HEK293 (cell line): Measurements from ENCODE around the gene MLNR.
A peak's percentile ranks its signal among the peaks of the same experiment; 100 is the strongest.

Experiments used
- KLF16 ChIP-seq: fragments of 450-650 bp; formaldehyde crosslinking; IDR thresholded peaks from 2 replicates; pipeline ENCODE4 v1.5.1; 2017; ENCODE audit warnings: missing biosample characterization, missing genetic modification characterization
- MEIS1 ChIP-seq: sonication (generic); formaldehyde crosslinking; IDR thresholded peaks from 2 replicates; pipeline ENCODE4 v1.8.1; 2022; ENCODE audit warnings: missing genetic modification reagents, mild to moderate bottlenecking, borderline replicate concordance
- SP3 ChIP-seq: fragments of 450-650 bp; formaldehyde crosslinking; IDR thresholded peaks from 2 replicates; pipeline ENCODE4 v1.5.1; 2016; ENCODE audit warnings: missing biosample characterization, missing genetic modification characterization
- SP7 ChIP-seq: fragments of 450-650 bp; formaldehyde crosslinking; IDR thresholded peaks from 2 replicates; pipeline ENCODE4 v1.5.1; 2016; ENCODE audit warnings: missing biosample characterization, missing genetic modification characterization
- TCF7L2 ChIP-seq: IDR thresholded peaks from 2 replicates; pipeline ENCODE4 v1.6.1; 2011; ENCODE audit warnings: low read depth, mild to moderate bottlenecking, inconsistent platforms, low read length, moderate library complexity, borderline replicate concordance
- YY2 ChIP-seq: fragments of 450-650 bp; formaldehyde crosslinking; IDR thresholded peaks from 2 replicates; pipeline ENCODE4 v1.5.1; 2016; ENCODE audit warnings: missing biosample characterization, missing genetic modification characterization
- ZNF133 ChIP-seq: fragments of 450-650 bp; formaldehyde crosslinking; IDR thresholded peaks from 2 replicates; pipeline ENCODE4 v1.5.1; 2016; ENCODE audit warnings: missing biosample characterization, missing genetic modification characterization
- ZNF335 ChIP-seq: fragments of 450-650 bp; formaldehyde crosslinking; conservative IDR thresholded peaks from 2 replicates; pipeline ENCODE4 v1.5.1; 2016; ENCODE audit warnings: missing biosample characterization, missing genetic modification characterization
- ZNF560 ChIP-seq: fragments of 450-650 bp; formaldehyde crosslinking; IDR thresholded peaks from 2 replicates; pipeline ENCODE4 v1.5.1; 2017; ENCODE audit warnings: missing biosample characterization, missing genetic modification characterization, borderline replicate concordance
- ZNF654 ChIP-seq: fragments of 450-650 bp; formaldehyde crosslinking; IDR thresholded peaks from 2 replicates; pipeline ENCODE4 v1.5.1; 2016; ENCODE audit warnings: low read depth, missing biosample characterization, missing genetic modification characterization
- ZNF837 ChIP-seq: fragments of 450-650 bp; formaldehyde crosslinking; IDR thresholded peaks from 2 replicates; pipeline ENCODE4 v1.5.1; 2016; ENCODE audit warnings: missing biosample characterization, missing genetic modification characterization
- TF ChIP-seq, protein P1 (sequence below): fragments of 450-650 bp; formaldehyde crosslinking; IDR thresholded peaks from 2 replicates; pipeline ENCODE4 v1.5.1; 2016; ENCODE audit warnings: missing biosample characterization, missing genetic modification characterization, borderline replicate concordance
- TF ChIP-seq, protein P2 (sequence below): fragments of 450-650 bp; formaldehyde crosslinking; IDR thresholded peaks from 2 replicates; pipeline ENCODE4 v1.5.1; 2016; ENCODE audit warnings: missing biosample characterization, missing genetic modification characterization
- TF ChIP-seq, protein P3 (sequence below): fragments of 450-650 bp; formaldehyde crosslinking; IDR thresholded peaks from 2 replicates; pipeline ENCODE4 v1.5.1; 2016; ENCODE audit warnings: missing biosample characterization, missing genetic modification characterization, low read depth
- TF ChIP-seq, protein P4 (sequence below): fragments of 450-650 bp; formaldehyde crosslinking; IDR thresholded peaks from 2 replicates; pipeline ENCODE4 v1.5.1; 2016; ENCODE audit warnings: missing biosample characterization, missing genetic modification characterization, borderline replicate concordance
- TF ChIP-seq, protein P5 (sequence below): fragments of 450-650 bp; formaldehyde crosslinking; IDR thresholded peaks from 2 replicates; pipeline ENCODE4 v1.5.1; 2016; ENCODE audit warnings: missing biosample characterization, missing genetic modification characterization
- TF ChIP-seq, protein P6 (sequence below): fragments of 450-650 bp; formaldehyde crosslinking; conservative IDR thresholded peaks from 2 replicates; pipeline ENCODE4 v1.5.1; 2016; ENCODE audit warnings: low read depth, missing biosample characterization, missing genetic modification characterization
- TF ChIP-seq, protein P7 (sequence below): fragments of 450-650 bp; IDR thresholded peaks from 2 replicates; pipeline ENCODE4 v1.5.1; 2018; ENCODE audit warnings: missing biosample characterization, missing genetic modification characterization

The MLNR gene

DNA sequence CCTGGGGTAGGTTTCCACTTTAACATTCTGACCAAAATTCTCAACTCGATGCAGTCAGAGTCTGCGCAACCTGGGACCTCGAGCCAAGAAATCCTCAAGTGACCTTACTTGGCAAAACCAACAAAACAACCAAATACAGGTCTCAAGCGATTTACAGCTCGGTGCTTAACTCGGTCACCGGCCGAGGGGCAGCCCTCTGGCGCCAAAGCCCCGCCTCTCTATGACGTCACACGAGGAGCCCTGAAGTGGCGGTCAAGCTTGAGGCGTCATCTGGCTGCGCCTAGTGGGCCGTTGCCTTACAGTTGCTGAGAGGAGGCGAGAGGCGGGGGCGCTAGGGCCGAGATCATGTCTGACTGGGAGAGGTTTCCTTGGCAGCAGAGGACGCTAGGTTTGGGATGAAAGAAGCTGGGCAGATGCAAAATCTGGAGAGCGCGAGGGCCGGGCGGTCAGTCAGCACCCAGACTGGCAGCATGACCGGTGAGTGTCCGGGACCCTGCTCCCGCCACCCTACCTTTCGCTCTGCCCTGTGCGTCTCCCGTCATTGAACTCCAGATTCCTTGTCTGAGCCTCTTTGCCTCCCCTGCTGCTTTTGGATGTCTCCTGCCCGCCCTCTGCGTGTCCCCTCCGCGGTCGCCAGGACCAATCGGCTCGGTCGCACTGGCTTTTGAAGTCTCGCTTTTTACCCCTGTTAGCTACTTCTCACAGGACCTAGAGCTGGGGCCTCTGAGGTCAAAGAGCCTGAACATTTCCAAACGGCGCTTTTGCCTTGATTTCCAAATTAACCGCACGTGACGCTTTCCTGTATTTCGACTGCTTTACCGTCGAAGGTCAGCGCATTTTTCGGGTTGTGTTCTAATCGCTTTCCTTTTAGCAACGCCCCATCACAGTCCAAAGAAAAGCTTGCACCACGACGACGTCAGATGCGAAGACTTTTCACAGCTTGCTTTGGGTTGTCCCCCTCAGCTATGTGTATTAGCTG is 27.8 kb downstream of the MLNR start, which contains the start of gene CDADC1 (continued):
- TF ChIP-seq, protein P1, sequence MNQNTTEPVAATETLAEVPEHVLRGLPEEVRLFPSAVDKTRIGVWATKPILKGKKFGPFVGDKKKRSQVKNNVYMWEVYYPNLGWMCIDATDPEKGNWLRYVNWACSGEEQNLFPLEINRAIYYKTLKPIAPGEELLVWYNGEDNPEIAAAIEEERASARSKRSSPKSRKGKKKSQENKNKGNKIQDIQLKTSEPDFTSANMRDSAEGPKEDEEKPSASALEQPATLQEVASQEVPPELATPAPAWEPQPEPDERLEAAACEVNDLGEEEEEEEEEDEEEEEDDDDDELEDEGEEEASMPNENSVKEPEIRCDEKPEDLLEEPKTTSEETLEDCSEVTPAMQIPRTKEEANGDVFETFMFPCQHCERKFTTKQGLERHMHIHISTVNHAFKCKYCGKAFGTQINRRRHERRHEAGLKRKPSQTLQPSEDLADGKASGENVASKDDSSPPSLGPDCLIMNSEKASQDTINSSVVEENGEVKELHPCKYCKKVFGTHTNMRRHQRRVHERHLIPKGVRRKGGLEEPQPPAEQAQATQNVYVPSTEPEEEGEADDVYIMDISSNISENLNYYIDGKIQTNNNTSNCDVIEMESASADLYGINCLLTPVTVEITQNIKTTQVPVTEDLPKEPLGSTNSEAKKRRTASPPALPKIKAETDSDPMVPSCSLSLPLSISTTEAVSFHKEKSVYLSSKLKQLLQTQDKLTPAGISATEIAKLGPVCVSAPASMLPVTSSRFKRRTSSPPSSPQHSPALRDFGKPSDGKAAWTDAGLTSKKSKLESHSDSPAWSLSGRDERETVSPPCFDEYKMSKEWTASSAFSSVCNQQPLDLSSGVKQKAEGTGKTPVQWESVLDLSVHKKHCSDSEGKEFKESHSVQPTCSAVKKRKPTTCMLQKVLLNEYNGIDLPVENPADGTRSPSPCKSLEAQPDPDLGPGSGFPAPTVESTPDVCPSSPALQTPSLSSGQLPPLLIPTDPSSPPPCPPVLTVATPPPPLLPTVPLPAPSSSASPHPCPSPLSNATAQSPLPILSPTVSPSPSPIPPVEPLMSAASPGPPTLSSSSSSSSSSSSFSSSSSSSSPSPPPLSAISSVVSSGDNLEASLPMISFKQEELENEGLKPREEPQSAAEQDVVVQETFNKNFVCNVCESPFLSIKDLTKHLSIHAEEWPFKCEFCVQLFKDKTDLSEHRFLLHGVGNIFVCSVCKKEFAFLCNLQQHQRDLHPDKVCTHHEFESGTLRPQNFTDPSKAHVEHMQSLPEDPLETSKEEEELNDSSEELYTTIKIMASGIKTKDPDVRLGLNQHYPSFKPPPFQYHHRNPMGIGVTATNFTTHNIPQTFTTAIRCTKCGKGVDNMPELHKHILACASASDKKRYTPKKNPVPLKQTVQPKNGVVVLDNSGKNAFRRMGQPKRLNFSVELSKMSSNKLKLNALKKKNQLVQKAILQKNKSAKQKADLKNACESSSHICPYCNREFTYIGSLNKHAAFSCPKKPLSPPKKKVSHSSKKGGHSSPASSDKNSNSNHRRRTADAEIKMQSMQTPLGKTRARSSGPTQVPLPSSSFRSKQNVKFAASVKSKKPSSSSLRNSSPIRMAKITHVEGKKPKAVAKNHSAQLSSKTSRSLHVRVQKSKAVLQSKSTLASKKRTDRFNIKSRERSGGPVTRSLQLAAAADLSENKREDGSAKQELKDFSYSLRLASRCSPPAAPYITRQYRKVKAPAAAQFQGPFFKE (tag by site-specific recombination), result no peak
- TF ChIP-seq, protein P2, sequence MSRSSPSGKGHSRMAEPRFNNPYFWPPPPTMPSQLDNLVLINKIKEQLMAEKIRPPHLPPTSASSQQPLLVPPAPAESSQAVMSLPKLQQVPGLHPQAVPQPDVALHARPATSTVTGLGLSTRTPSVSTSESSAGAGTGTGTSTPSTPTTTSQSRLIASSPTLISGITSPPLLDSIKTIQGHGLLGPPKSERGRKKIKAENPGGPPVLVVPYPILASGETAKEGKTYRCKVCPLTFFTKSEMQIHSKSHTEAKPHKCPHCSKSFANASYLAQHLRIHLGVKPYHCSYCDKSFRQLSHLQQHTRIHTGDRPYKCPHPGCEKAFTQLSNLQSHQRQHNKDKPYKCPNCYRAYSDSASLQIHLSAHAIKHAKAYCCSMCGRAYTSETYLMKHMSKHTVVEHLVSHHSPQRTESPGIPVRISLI (tag by site-specific recombination), result no peak
- TF ChIP-seq ZNF837 (tag by site-specific recombination) (no peak), SP3 (tag by site-specific recombination) (peak; percentile 64), ZNF560 (tag by site-specific recombination) (no peak), MEIS1 (CRISPR knock-in tag) (no peak), SP7 (tag by site-specific recombination) (peak; percentile 69), TCF7L2 (peak; percentile 33; the same call in 1 of the 2 replicates), YY2 (tag by site-specific recombination) (no peak), ZNF335 (tag by site-specific recombination) (peak; percentile 77), ZNF654 (tag by site-specific recombination) (no peak), ZNF133 (no peak), KLF16 (tag by site-specific recombination) (0 out of 2 replicates have a peak, but pooled peaks have one; percentile 65)
- TF ChIP-seq, protein P3, sequence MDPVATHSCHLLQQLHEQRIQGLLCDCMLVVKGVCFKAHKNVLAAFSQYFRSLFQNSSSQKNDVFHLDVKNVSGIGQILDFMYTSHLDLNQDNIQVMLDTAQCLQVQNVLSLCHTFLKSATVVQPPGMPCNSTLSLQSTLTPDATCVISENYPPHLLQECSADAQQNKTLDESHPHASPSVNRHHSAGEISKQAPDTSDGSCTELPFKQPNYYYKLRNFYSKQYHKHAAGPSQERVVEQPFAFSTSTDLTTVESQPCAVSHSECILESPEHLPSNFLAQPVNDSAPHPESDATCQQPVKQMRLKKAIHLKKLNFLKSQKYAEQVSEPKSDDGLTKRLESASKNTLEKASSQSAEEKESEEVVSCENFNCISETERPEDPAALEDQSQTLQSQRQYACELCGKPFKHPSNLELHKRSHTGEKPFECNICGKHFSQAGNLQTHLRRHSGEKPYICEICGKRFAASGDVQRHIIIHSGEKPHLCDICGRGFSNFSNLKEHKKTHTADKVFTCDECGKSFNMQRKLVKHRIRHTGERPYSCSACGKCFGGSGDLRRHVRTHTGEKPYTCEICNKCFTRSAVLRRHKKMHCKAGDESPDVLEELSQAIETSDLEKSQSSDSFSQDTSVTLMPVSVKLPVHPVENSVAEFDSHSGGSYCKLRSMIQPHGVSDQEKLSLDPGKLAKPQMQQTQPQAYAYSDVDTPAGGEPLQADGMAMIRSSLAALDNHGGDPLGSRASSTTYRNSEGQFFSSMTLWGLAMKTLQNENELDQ (tag by site-specific recombination), result no peak
- TF ChIP-seq, protein P4, sequence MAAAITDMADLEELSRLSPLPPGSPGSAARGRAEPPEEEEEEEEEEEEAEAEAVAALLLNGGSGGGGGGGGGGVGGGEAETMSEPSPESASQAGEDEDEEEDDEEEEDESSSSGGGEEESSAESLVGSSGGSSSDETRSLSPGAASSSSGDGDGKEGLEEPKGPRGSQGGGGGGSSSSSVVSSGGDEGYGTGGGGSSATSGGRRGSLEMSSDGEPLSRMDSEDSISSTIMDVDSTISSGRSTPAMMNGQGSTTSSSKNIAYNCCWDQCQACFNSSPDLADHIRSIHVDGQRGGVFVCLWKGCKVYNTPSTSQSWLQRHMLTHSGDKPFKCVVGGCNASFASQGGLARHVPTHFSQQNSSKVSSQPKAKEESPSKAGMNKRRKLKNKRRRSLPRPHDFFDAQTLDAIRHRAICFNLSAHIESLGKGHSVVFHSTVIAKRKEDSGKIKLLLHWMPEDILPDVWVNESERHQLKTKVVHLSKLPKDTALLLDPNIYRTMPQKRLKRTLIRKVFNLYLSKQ (tag by site-specific recombination), result no peak
- TF ChIP-seq, protein P5, sequence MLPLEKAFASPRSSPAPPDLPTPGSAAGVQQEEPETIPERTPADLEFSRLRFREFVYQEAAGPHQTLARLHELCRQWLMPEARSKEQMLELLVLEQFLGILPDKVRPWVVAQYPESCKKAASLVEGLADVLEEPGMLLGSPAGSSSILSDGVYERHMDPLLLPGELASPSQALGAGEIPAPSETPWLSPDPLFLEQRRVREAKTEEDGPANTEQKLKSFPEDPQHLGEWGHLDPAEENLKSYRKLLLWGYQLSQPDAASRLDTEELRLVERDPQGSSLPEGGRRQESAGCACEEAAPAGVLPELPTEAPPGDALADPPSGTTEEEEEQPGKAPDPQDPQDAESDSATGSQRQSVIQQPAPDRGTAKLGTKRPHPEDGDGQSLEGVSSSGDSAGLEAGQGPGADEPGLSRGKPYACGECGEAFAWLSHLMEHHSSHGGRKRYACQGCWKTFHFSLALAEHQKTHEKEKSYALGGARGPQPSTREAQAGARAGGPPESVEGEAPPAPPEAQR, result no peak
- TF ChIP-seq, protein P6, sequence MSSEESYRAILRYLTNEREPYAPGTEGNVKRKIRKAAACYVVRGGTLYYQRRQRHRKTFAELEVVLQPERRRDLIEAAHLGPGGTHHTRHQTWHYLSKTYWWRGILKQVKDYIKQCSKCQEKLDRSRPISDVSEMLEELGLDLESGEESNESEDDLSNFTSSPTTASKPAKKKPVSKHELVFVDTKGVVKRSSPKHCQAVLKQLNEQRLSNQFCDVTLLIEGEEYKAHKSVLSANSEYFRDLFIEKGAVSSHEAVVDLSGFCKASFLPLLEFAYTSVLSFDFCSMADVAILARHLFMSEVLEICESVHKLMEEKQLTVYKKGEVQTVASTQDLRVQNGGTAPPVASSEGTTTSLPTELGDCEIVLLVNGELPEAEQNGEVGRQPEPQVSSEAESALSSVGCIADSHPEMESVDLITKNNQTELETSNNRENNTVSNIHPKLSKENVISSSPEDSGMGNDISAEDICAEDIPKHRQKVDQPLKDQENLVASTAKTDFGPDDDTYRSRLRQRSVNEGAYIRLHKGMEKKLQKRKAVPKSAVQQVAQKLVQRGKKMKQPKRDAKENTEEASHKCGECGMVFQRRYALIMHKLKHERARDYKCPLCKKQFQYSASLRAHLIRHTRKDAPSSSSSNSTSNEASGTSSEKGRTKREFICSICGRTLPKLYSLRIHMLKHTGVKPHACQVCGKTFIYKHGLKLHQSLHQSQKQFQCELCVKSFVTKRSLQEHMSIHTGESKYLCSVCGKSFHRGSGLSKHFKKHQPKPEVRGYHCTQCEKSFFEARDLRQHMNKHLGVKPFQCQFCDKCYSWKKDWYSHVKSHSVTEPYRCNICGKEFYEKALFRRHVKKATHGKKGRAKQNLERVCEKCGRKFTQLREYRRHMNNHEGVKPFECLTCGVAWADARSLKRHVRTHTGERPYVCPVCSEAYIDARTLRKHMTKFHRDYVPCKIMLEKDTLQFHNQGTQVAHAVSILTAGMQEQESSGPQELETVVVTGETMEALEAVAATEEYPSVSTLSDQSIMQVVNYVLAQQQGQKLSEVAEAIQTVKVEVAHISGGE, result no peak
- TF ChIP-seq, protein P7, sequence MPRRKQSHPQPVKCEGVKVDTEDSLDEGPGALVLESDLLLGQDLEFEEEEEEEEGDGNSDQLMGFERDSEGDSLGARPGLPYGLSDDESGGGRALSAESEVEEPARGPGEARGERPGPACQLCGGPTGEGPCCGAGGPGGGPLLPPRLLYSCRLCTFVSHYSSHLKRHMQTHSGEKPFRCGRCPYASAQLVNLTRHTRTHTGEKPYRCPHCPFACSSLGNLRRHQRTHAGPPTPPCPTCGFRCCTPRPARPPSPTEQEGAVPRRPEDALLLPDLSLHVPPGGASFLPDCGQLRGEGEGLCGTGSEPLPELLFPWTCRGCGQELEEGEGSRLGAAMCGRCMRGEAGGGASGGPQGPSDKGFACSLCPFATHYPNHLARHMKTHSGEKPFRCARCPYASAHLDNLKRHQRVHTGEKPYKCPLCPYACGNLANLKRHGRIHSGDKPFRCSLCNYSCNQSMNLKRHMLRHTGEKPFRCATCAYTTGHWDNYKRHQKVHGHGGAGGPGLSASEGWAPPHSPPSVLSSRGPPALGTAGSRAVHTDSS (tag by site-specific recombination), result no peak
